Aortic smooth muscle cell (primary cell): ENCODE data around the gene NUPR1. TPM values are rescaled to one million over a fixed set of nuclear protein-coding genes. Genes with fewer than 3 reads are reported as not detected.

Experiments
- total RNA-seq: library from RNA; depleted of rRNA; stranded (reverse); fragments of >200 nt; gene quantifications from 2 replicates; pipeline ENCODE4 v1.2.3, GENCODE V29; 2014

Gene NUPR1, protein sequence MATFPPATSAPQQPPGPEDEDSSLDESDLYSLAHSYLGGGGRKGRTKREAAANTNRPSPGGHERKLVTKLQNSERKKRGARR
- total RNA-seq = 22.1 and 37.0 TPM in 2 replicates

DNA sequence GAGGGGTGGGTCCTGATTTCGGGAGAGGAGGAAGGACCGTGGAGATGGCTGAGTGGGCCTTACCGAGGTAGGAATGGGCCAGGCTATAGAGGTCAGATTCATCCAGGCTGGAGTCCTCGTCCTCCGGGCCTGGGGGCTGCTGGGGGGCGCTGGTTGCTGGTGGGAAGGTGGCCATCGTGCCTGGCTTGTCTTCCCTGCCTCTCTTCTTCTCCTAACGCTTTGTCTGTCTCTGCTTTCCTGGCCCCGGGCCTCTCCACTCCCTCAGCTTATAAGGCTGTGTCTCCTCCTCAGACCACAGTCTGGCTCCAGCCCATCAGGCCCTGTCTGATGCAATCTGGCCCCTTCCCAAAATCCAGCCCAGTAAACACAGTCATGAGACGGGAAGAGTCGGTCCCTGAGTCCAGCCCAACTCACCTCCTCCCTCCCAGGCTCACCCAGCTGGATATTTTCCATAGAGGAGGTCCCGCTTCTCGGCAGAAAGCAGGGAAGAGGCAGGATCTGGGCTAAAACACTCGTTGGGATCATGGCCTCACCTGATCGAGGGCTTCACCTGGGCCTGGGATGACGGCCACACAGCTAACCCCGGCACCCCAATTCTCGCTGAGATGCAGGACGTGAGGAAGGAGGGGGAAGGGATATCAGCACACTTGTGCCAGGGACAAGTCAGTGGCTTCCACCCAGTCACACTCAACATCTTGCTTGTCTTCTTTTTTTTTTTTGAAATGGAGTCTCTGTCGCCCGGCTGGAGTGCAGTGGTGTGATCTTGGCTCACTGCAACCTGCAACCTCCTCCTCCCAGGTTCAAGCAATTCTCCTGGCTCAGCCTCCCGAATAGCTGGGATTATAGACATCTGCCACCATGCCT, at the start of gene NUPR1:
TSS of gene NUPR1 (minus strand) at position 242 of the 864 bp plus-strand sequence. CDS start at position 175, 67 bp downstream.

GRCh38 chr16:28553776-28554633, 15.2 kb upstream of the NUPR1 start, which contains the start of gene SGF29:
TSS of gene SGF29 (plus strand) at chr16:28553920. CDS start at chr16:28581070, 27,150 bp downstream.

GRCh38 chr16:28494121-28494851, 44.5 kb downstream of the NUPR1 start, which contains the start of gene APOBR:
TSS of gene APOBR (plus strand) at chr16:28494643. CDS start at chr16:28494682, 39 bp downstream.

GRCh38 chr16:28491970-28492474, 46.8 kb downstream of the NUPR1 start, which contains the start of gene CLN3:
TSS of gene CLN3 (minus strand) at chr16:28492074. CDS start at chr16:28491759, 315 bp downstream.

Other genes starting within 250 kb of the NUPR1 start
- gene SBK1, start 246.4 kb downstream of the NUPR1 start, total RNA-seq = not detected in 2 replicates
- gene NPIPB6, start 175.5 kb downstream of the NUPR1 start, total RNA-seq = 1.2 and 1.3 TPM in 2 replicates
- gene EIF3CL, start 135.1 kb downstream of the NUPR1 start, total RNA-seq = 72.8 and 213 TPM in 2 replicates
- not detected in 2 replicates for gene NPIPB7, start 66.6 kb downstream of the NUPR1 start, total RNA-seq
- gene CLN3, start 46.9 kb downstream of the NUPR1 start, total RNA-seq = 14.8 and 15.4 TPM in 2 replicates
- not detected in 2 replicates for gene APOBR, start 44.3 kb downstream of the NUPR1 start, total RNA-seq
- gene IL27, start 32.1 kb downstream of the NUPR1 start, total RNA-seq = not detected in 2 replicates
- 6.1 and 6.2 TPM in 2 replicates for gene SGF29, start 14.9 kb upstream of the NUPR1 start, total RNA-seq
- gene SULT1A2, start 58.1 kb upstream of the NUPR1 start, total RNA-seq = not detected in 2 replicates
- 2.5 and 7.5 TPM in 2 replicates for gene SULT1A1, start 71.1 kb upstream of the NUPR1 start, total RNA-seq
- gene NPIPB8, start 99.1 kb upstream of the NUPR1 start, total RNA-seq = 0.87 TPM in 1 of 2 replicates, not detected in the other
- 218 and 530 TPM in 2 replicates for gene EIF3C, start 172.5 kb upstream of the NUPR1 start, total RNA-seq
- gene NPIPB9, start 212.8 kb upstream of the NUPR1 start, total RNA-seq = 0.26 and 1.2 TPM in 2 replicates